NT2/D1 (cell line): ENCODE data around the gene LEFTY1.

Source experiments
- DNase-seq: peaks from one replicate; pipeline ENCODE4 v3.0.0-alpha.2; 2011; ENCODE audit warnings: low read depth, low spot score
- H3K27me3 ChIP-seq: 2 replicates; pipeline ENCODE4 v1.6.0; 2011; ENCODE audit warnings: mild to moderate bottlenecking; ENCODE audit not compliant: insufficient read length, insufficient read depth
- H3K36me3 ChIP-seq: 2 replicates; pipeline ENCODE4 v1.6.1; 2011; ENCODE audit warnings: mild to moderate bottlenecking, low read length, mixed read lengths; ENCODE audit not compliant: insufficient read depth, insufficient read length
- H3K4me1 ChIP-seq: 2 replicates; pipeline ENCODE4 v1.5.1; 2011; ENCODE audit not compliant: insufficient read depth, insufficient read length
- H3K4me3 ChIP-seq: 2 replicates; pipeline ENCODE4 v1.5.1; 2011; ENCODE audit warnings: low read depth; ENCODE audit not compliant: insufficient read length
- H3K9ac ChIP-seq: 2 replicates; pipeline ENCODE4 v1.6.0; 2011; ENCODE audit warnings: low read depth; ENCODE audit not compliant: insufficient read length
- H3K9me3 ChIP-seq: 2 replicates; pipeline ENCODE4 v1.5.1; 2011; ENCODE audit warnings: mild to moderate bottlenecking, low read length; ENCODE audit not compliant: insufficient read depth
- SUZ12 ChIP-seq: IDR thresholded peaks from 2 replicates; pipeline ENCODE4 v1.6.1; 2011; ENCODE audit not compliant: insufficient read length, insufficient read depth; ENCODE audit errors: extremely low read depth
- YY1 ChIP-seq: IDR thresholded peaks from 2 replicates; pipeline ENCODE4 v1.6.1; 2011; ENCODE audit not compliant: insufficient read length, insufficient read depth
- ZNF274 ChIP-seq: IDR thresholded peaks from 2 replicates; pipeline ENCODE4 v1.6.1; 2011; ENCODE audit warnings: mild to moderate bottlenecking, low read depth, low read length

LEFTY1 gene

GRCh38 chr1:225845097-225845496, 43.8 kb downstream of the LEFTY1 start:
- no peak for TF ChIP-seq ZNF274
- no peak for TF ChIP-seq YY1
- TF ChIP-seq SUZ12 = no peak
- peaks cover 19% of the 10 kb centered on the region for H3K4me1 ChIP-seq
- peaks cover 83% of the 10 kb centered on the region for H3K36me3 ChIP-seq
- no peak for DNase-seq
- H3K27me3 ChIP-seq = no peaks in the 10 kb centered on the region
- no peak overlapping the region for H3K9ac ChIP-seq
- H3K9me3 ChIP-seq = peaks cover 7% of the 10 kb centered on the region; the same call in 1 of the 2 replicates
- no peak overlapping the region for H3K4me3 ChIP-seq

DNA sequence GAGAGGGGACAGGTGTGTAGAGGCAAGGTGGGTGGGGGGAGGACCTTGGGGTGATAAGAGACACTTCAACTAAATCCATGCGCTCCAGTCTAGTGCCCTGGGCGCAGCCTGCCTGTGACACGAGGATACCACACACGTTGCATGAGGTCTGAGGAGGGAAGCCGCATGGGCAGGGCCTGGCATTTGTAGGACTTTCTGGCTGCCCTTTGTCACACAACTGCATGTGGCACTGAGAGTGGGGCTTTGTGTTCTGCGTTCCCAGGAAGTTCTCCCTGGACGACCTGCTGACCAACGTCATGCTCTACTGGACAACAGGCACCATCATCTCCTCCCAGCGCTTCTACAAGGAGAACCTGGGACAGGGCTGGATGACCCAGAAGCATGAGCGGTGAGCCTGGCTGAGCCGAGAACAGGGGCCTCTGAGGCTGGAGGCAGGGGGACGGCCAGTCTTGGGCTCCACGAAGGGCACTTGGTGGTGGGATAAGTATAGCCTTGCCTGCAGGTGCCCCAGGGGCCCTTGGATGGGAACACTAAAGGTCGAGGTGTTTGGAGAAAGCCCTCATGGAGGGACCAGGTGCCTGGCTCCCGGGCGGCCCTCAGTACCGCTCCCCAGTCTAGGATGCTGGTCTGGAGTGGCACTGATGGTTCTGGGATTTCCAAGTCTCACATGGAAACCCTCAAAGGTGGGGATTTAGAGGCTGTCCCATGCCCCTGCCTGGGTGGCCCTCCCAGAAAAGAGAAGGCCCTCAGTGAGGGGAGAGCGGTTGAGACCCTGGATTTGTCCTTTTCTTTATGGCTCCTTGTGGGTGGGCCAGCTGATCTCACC, 44.5 kb downstream of the LEFTY1 start:
- H3K9me3 ChIP-seq = peaks cover under 1% of the 10 kb centered on the region; the same call in 1 of the 2 replicates
- DNase-seq = no peak
- TF ChIP-seq ZNF274 (no peak), YY1 (no peak), SUZ12 (no peak)

DNA sequence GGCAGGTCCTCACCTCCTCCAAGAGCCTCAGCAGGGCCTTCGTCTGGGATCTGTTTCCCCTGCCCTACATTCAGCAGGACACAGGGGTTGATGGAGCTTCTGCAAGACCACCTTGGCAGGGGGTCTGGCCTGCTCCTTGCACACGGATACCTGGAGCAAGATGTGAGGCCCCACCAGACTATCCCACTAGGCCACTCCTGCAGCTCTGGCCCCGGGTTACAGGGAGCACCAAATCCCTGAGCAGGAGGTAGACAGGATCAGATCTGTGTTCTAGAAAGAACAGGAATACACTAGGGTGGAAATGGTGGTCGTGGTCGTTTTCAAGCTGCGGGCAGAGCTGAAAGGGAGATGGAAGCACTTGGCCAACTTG, 45.5 kb downstream of the LEFTY1 start:
- no peak for TF ChIP-seq SUZ12
- TF ChIP-seq YY1 = no peak
- TF ChIP-seq ZNF274 = no peak
- Histone ChIP-seq H3K27me3 (no peaks in the 10 kb centered on the region), H3K9ac (no peak overlapping the region), H3K9me3 (no peaks in the 10 kb centered on the region), H3K36me3 (peaks cover 91% of the 10 kb centered on the region), H3K4me3 (no peak overlapping the region), H3K4me1 (peaks cover 24% of the 10 kb centered on the region)
- no peak for DNase-seq

More for the DNA sequence above, 44.5 kb downstream of the LEFTY1 start:
- Histone ChIP-seq H3K4me3 (no peak overlapping the region), H3K9ac (no peak overlapping the region), H3K36me3 (peaks cover 86% of the 10 kb centered on the region), H3K27me3 (no peaks in the 10 kb centered on the region), H3K4me1 (peaks cover 22% of the 10 kb centered on the region)

DNA sequence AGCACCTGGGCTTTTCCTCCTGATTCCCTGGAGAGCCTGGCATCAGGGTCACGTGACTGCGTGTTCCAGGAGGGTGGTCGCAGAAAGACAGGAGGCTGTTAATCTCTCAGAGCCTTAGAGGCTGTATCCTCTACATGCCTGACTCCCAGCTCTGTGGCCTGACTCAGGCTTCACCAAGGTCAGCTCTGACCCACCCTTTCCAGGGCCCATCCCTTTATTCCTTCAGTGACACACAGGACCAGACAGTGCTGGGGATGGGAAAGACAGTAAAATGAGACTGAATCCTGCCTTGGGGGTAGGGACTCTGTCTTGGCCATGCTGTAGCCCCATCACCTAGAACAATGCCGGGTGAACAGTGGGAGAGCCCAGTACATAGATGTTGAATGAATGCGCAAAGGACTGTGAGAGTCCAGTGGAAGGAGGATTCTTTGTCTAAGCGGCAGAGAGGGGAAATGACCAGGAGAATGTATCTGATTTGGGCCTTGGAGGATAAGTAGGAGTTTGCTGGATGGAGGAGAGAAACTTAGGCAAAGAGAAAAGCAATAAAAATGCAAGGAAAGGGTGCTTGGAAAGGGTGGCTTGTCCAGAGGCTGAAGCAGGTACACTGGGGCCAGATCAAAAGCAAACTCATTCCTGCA, 46.0 kb downstream of the LEFTY1 start:
- no peak for DNase-seq
- Histone ChIP-seq H3K4me1 (peaks cover 24% of the 10 kb centered on the region), H3K27me3 (no peaks in the 10 kb centered on the region), H3K4me3 (no peak overlapping the region), H3K9me3 (no peaks in the 10 kb centered on the region), H3K9ac (no peak overlapping the region), H3K36me3 (peaks cover 91% of the 10 kb centered on the region)
- TF ChIP-seq YY1 (no peak), SUZ12 (no peak), ZNF274 (no peak)

GRCh38 chr1:225842074-225842473, 46.9 kb downstream of the LEFTY1 start:
- TF ChIP-seq ZNF274 (no peak), SUZ12 (no peak), YY1 (no peak)
- H3K4me3 ChIP-seq = no peak overlapping the region
- peaks cover 83% of the 10 kb centered on the region for H3K36me3 ChIP-seq
- peaks cover 25% of the 10 kb centered on the region for H3K4me1 ChIP-seq
- no peaks in the 10 kb centered on the region for H3K27me3 ChIP-seq
- no peak overlapping the region for H3K9ac ChIP-seq
- no peaks in the 10 kb centered on the region for H3K9me3 ChIP-seq
- no peak for DNase-seq

- H3K4me3 ChIP-seq = no peak overlapping the region
- TF ChIP-seq ZNF274 = no peak
- TF ChIP-seq YY1 = no peak
- no peak for TF ChIP-seq SUZ12
These were observed 48.2 kb downstream of the LEFTY1 start for GRCh38 chr1:225840713-225841112.

DNA sequence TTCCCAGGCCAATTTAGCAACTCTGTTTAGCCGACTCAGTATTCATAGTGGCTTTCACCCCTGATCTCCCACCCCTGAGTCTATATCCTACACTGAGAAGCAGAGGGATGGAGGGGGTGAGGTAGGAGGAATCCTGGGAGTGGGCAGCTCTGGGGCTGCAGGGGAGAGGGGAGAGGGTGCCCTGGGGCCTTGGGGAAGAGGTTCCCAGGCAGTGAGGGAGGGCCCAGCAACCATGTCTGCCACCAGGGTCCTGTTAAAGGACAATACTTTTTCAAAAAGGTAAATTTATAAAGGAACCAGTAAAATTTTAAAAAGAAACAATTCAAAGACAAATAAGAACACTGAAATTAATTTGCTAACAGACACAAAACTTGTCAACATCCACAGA, 48.7 kb downstream of the LEFTY1 start:
- TF ChIP-seq SUZ12 = no peak
- TF ChIP-seq YY1 = no peak
- TF ChIP-seq ZNF274 = no peak
- H3K9ac ChIP-seq = no peak overlapping the region
- H3K9me3 ChIP-seq = no peaks in the 10 kb centered on the region
- no peaks in the 10 kb centered on the region for H3K27me3 ChIP-seq
- no peak overlapping the region for H3K4me3 ChIP-seq
- peaks cover 15% of the 10 kb centered on the region for H3K4me1 ChIP-seq
- no peak for DNase-seq
- H3K36me3 ChIP-seq = peaks cover 77% of the 10 kb centered on the region

More at GRCh38 chr1:225840713-225841112, 48.2 kb downstream of the LEFTY1 start:
- no peak for DNase-seq
- H3K27me3 ChIP-seq = no peaks in the 10 kb centered on the region
- no peaks in the 10 kb centered on the region for H3K9me3 ChIP-seq
- no peak overlapping the region for H3K9ac ChIP-seq
- peaks cover 20% of the 10 kb centered on the region for H3K4me1 ChIP-seq
- peaks cover 78% of the 10 kb centered on the region for H3K36me3 ChIP-seq
